GM19025 (cell line): Measurements from ENCODE around the gene MAP7.
"Not testable (repeated sequence)": the region's sequence is repeated elsewhere in the genome, so short reads cannot be mapped to it uniquely, and the experiment has no call there.

Experiments used
- ATAC-seq: cut with Tn5 transposase; IDR thresholded peaks from one replicate; pipeline ENCODE4 v1.9.1; 2021; ENCODE audit warnings: mild to moderate bottlenecking, low read depth, moderate library complexity; ENCODE audit not compliant: unreplicated experiment

Gene MAP7

DNA sequence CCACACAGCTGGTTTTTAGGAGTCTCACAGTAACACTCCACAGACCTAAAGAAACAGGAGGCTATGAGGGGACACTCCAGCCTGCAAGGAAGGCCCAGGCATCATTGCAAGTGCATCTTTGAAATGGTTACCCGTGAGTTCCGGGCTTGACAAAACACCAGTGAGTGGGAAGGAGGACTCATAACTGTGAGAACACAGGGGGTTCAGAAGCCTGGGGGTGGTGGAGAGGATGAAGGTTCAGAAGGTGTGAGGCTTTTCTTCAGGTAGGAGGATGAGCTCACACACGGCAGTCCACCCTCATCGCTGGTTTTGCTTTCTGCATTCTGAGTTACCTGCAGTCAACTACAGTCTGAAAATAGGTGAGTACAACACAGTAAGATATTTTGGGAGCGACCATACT is 39.9 kb downstream of the MAP7 start:
- no peak for ATAC-seq

DNA sequence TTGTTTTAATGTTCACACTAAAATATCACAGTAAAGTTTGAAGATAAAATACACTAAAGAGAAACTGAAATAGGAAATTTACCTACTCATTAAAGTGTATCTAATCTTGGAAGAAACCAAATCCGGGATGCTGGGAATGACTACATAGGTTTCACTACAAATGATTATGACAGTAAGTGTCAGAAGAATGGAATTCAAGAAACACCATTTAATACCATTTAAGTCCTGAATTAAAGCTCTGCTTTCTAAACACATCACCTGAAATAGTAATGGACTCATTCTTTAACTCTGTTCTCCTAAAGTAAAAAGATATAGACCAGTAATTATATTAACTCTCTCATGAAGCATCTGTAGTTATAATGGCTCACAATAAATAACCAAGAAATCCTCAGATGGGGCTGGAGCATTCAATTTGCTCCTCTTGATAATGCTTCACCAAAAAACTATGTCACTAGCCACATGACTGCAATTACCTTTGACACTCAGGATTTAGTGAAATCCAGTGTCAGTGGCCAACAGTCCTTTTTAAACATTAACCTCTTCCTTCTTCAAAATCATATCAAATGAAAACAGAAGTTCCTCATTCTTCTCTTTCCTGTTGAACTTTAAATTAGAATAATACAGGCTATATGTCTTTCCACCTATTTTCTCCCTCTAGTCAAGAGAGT is 41.4 kb downstream of the MAP7 start:
- no peak for ATAC-seq

DNA sequence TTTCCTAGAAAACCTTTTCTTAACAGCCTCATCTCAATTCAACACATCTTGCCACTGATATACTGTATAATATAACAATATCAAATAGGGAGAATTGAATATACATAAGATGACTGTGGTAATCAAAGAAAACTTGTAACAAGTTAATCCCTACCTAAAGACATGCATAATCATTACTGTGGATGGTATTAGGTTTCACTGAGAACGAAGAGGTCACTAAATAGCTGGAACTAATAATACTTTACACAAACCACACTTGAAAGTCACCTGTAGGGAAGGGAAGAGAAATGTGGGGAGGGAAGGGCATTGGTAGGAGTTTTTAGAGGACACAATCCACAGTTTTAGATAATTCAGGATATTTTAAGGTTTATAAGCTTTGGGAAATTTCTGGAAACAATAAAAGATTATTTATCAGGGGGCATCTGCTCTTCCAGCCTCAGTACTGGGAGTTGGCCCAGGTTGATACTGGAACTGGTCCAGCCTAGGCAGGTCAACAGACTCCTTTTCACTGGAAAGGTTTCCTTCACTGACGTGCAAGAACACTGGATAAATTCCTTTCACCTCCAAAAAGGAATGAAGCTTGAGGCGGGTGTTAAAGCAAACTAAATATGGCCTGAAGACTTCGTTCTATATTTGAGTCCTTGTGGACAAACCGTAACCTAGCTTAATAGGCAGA is 44.0 kb downstream of the MAP7 start:
- ATAC-seq, result no peak

DNA sequence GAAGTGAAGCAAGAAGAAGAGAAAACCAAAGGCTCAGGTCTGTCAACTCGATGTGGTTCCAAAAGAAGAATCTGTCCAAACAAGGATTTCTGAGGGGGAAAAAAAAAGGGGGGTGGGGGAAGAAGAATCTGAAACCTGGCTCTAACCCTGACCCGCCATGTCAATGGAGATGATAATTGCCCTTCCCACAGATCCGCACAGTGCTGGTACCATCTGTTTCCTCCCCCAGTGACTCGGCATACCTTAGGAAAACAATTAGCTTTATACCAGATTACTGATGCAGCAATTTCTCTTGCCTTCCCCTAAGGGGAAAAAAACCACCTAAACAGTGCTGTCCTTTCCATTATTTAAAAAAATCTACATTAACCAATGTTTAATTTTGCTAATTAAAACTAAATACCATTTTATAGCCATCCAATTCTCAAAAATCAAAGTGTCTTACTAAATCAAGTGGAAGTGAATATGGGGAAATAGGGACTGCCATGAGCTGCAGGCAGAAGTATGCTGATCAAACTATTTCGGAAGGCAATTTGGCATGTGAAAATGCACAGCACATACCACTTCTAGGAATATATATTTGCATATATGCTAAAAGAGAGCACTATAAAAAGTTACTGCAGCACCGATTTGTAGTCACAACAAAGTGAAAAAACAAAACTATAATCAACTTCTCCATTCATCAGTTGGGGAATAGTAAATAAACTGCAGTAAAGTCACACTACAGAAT is 46.8 kb downstream of the MAP7 start:
- no peak for ATAC-seq

DNA sequence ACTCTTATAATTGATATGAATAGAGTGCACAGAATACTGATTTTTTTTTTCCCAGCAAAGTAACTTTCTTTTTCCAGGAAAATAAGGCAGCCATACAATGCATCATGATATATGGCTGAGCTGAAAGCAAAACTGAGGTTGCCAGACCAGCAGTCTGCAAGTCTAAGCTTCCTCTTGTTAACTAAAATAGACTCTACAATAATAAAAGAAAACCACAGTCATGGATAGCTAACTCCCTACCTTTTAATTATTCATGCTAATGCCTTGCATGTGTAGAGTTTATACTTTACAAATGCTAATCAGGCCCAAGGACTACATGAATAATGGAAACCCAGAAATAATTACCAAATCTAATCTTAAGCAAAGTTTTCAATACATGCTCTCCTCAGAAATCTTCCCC is 47.4 kb downstream of the MAP7 start:
- no peak for ATAC-seq

DNA sequence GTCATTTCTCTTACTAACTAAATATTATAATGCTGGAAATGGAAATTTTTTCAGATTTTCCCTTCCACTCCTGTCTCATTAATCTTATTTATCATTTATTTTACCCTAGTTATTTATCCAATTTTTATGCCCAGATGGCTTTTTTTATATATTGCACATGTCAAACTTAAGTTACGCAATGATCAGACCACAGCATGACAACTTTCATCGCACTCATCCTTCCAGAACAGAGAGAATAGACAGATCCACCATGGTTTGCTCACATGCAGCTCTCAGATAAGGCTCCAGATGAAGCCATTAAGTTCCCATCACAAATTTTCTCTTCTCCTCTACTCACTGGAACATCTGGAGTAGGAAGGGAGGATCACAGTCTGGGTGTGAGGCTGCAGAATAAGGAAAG is 48.7 kb downstream of the MAP7 start:
- no peak for ATAC-seq

DNA sequence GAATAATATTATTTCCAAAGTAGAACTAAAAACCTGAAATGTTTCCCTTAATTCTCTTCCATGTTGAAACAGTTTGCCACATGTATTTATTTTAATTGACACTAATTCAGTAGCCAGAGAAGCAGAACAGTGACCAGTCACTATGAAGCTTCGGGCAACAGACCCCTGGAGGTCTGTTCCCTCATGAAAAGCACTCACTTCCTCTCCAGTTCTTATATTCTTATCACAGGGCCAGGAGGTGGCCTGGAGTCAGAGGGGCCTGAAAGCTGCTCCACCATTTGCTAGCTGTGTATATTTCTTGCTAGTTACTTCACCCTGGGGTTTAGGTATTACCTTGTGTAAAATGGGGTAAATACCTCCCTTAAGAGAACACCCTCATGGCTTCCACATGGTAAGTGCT is 49.1 kb downstream of the MAP7 start:
- no peak for ATAC-seq

DNA sequence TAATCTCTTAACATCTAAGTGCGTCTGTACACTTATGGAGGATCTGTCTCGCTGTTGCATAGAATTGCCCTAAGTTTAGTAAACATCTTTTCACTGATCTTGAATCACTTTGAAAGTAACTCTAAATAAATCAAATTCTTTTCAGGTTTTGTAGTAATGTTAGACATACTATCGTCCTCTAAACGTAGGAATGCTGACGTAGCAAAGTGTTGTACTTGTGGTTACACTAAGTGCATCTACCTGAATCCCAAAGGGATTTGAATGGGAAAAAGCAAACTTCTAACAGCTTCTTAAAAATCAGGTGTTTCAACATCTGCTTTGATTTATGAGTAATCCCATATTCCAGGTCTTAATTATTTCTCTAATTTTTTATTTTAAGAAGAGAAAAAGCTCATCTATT is 49.8 kb downstream of the MAP7 start:
- ATAC-seq, result no peak

DNA sequence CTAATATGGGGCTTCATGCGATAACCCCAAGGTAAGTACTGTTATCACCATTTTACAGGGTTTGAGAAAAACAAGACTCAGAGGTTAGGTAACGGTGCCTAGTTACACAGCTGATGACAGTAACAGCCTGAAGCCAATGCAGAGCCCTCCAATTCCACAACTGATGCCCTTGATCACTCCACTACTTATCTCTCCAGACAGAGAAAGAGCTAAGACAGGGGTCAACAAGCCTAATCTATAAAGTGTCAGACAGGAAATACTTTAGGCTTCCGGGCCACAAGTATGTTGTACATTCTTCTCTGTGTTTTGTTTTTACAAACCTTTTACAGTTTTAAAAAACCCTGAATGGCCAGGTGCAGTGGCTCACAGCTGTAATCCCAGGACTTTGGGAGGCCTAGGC is 50.9 kb downstream of the MAP7 start:
- no peak for ATAC-seq

DNA sequence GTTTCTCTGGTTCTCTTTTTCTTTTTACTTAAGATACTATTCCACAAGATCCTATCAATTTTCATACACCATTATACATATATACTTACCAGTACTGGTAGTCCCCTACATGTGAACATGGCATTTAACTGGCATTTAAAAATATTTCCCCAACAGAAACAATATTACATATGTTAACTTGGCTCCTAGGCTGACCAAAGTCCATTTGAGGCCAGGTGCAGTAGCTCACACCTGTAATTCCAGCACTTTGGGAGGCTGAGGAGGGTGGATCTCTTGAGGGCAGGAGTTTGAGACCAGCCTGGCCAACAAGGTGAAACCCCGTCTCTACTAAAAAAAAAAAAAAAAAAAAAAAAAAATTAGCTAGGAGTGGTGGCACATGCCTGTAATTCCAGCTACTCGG is 53.8 kb downstream of the MAP7 start:
- not testable (repeated sequence) for ATAC-seq

DNA sequence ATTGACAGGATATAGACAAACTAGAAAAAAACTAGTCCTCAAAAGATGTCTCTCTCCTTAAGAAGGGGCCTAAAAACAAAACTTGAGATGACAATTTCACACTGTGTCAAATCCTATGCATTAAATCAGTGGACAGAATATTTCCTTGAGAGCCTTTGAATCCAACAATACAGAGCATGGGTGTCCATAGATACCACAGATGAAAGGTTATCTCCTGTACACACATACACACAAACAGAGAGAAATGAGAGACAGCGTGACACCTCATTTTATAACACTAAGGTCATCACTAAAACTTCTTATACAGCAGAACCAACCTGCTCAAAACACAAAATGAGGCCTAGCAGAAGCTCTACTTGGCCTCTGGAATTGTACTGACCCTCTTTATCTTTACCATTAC is 55.5 kb downstream of the MAP7 start:
- no peak for ATAC-seq

DNA sequence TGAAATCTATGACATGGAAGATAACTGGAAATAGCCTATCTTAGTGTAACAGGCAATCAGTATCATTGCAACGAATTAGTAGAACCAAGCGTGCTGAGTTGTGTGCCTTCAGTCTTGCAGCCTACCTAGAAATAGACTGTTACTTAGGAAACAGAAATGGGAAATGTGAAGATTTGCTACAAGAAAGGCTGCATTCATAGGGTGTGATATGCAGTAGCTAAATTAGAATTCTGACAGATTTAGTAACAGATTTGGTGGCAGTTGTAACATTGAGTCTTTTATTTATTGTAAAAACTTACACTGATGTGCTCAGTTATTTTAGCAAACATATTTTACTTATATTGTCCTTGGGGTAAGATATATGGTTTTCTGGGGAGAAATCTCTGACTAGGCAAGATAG is 56.2 kb downstream of the MAP7 start:
- no peak for ATAC-seq

DNA sequence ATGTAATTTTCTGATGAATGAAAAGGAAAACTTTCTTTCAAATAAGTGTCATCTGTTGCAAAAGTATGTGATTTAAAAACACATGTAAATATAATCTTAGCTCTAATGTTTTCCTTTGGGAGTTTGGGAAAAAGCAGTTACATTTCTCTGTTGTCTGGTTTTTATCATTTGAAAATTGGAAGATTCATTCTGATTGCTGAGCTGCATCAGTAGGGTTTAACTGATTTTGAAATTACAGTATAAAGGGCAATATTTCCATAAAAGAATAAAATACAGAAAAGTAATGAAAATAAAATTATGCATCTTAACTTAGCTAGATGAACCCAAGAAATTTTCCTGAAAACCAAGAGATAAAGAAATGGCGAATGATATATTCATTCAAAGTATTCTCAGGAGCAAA is 57.8 kb downstream of the MAP7 start:
- ATAC-seq, result no peak

DNA sequence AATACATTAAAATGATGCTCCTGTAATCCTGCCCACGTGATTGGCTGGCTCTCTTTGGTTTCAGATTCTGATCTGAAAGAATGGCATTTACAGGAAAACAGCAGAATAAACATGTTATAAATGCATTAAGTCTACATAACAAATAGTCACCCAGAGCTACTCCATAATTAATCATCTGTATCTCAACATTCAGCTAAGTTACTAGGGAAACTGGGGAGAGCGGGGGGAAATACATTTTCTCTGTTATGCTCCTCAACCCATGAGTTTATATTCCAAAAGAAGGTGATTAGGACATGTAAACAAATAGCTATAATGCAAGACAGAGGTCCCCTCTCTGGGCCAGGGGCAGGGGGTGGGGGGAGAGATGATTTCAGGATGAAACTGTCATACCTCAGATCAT is 58.5 kb downstream of the MAP7 start:
- no peak for ATAC-seq

DNA sequence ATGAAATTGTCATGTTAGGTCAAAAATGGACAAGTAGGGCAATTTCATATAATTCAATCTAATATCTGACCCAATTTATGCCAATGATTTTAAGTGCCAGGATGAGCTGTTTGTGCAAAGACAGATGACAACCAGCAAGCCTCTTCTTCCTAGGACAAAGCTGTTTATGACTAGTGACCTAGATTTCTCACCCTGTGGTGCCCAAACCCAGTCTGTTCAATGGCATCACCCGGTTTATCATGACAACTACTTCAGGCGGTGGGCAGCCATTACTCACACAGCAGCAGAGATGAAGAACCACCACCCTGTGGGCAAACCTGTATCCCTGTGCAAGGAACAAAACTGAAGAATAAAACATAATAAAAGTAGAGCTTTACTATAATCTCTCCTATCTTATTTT is 59.0 kb downstream of the MAP7 start:
- no peak for ATAC-seq

DNA sequence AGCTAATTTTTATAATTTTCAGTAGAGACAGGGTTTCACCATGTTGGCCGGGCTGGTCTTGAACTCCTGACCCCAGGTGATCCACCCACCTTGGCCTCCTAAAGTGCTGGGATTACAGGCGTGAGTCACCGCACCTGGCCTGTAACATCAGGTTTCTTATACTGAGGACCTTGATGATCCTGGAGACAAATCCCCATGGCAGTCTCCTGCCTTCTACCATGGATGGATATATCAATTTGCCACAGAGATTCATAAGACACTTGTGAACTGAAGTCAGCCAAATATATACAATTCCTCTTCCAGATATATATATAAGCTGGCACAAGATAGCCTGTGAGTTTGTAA is 60.6 kb downstream of the MAP7 start:
- not testable (repeated sequence) for ATAC-seq

DNA sequence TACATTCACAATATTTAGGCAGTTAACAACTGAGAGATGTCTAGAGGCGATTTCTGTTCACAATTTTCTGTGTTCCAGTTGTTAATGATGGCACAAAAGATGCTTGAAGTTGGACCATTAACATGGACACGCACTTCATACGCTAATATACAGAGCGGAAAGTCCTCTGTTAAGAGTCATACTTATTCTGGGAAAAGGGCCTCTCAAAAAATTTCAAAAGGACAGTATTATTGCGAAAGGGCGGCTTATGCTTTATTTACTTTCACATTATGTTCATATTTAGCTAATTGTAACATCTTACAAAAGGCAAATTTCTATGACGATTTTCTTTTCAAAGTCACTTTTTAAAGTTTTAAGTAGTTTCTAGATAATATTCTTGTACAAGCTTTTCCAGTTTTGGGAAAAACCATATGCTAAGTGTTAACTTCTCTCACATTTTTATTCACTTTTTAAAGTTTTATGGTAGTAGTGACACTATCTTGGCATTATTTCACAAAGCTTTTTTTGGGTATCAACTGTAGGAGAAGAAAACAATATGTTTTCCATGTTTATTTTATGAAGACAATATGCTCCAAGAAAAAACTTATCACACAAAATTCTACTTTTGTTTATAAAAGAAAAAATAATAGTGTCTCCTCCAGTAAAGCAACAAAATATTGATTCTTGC is 62.3 kb downstream of the MAP7 start:
- no peak for ATAC-seq

DNA sequence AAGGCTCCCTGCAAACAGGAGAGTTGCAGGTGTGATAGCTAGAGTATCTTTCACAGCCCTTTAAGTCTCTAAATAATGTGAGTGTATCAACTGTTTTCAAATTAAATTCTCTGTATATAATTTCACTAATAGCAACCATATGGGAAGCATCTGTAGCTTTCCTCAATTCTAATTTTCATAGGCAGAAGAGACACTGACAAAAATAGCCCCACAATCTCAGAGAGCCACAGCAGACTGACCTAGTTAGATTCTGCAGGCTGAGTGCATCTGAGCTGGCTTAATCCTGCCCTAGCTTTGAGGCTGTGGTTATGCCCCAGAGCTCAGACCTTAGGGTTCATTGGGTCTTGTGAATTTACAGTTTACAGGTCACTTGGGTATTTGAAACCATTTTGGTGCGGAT is 63.9 kb downstream of the MAP7 start:
- no peak for ATAC-seq

DNA sequence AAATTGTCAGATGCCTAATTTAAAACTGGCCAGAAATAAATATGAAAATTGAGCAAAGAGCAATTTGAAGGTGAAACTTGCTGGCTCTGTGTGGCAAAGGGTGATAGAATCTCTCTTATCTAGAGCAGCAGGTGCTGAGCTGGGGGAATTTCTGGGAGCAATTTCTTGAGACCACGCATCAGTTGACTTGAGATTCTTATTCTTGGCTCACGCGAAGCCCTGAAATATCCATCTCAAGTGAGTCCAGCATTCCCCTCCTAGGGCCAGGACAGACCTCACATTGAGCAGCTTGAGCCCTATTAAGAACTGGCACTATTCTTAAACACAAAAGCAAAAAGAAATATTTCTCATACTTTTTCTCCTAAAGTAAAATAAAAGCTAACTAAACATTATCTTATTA is 66.3 kb downstream of the MAP7 start:
- no peak for ATAC-seq

DNA sequence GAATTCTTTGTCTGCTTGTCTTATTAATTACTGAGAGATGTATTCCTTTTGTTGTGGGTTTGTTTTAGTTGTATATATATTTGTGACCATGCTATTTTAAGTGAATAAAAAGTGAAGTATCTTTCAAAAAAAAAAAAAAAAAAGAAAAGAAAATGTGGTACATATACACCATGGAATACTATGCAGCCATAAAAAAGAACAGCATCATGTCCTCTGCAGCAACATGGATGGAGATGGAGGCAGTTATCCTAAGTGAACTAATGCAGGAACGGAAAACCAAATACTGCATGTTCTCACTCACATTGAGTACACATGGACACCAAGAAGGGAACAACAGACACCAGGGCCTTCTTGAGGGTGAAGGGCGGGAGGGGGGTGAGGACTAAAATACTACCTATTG is 67.2 kb downstream of the MAP7 start:
- ATAC-seq, result not testable (repeated sequence)

DNA sequence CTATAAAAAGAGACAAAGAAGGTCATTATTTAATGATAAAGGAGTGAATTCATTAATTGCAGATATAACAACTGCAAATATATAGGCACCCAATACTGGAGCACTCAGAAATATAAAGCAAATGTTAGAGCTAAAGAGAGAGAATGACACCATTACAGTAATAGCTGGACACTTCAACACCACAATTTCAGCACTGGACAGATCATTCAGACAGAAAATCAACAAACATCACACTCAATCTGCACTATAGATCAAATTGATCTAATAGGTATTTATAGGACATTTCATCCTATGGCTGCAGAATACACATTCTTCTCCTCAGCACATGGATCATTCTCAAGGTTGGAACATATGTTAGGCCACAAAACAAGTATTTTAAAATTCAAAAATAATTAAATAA is 72.7 kb downstream of the MAP7 start:
- no peak for ATAC-seq

DNA sequence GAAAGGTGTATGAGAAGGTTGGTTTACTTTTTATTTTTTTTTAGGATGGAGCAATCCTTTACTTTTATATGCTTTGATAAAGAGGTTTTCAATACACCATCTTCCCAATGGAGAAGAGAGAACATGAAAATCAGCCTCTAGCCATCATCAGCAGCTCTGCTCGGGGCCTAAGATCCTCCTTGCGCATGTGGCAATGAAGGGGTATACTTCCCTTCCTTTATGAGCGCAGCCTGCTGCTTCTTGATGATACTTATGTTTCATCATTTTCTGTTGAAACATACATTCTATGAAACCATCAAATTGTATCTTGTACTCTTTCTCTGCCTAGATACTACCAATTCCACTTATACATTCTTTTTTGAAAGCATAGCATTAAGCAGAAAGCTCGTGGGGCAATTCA is 74.5 kb downstream of the MAP7 start:
- no peak for ATAC-seq
